GM18499 (cell line): ENCODE data around the gene MT3.

Experiments
- ATAC-seq: cut with Tn5 transposase; IDR thresholded peaks from one replicate; pipeline ENCODE4 v1.9.1; 2021; ENCODE audit warnings: moderate number of reproducible peaks; ENCODE audit not compliant: insufficient read depth, unreplicated experiment

Gene MT3

GRCh38 chr16:56625943-56626654 is 36.8 kb downstream of the MT3 start:
- no peak for ATAC-seq

- ATAC-seq = no peak
These were observed 37.4 kb downstream of the MT3 start for GRCh38 chr16:56626685-56627084.

DNA sequence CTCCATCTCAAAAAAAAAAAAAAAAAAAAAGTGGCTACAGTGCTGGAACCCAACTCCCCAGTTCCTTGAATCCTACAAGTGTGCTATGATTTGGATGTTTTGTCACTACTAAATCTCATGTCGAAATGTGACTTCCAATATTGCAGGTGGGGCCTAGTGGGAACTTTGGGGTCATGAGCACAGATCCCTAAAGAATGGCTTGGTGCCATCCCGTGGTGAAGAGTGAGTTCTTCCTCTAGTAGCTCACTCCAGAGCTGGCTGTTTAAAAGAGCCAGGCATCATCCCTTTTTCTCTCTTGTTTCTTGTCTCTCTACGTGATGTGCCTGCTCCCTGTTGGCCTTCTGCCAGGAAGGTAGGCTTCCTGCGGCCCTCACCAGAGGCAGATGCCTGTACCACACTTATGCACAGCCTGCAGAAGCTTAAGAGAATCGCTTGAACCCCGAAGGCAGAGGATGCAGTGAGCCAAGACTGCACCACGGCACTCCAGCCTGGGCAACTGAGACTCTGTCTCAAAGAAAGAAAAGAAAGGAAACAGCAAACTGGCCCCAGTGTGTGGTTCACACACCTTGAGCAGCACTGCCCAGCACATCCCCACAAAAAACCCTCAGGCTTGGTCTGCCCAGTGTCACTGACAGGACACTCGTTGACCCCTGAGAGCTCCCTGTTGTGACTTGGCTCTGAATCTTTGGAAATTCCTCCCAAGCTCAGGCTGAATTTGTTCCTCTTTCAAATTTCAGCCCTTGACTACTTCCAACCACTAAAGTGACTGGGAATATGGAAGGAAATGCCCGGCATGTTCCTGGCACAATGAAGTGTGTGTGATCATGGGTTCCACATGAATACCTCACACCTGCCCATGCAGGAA is 39.4 kb downstream of the MT3 start:
- no peak for ATAC-seq

DNA sequence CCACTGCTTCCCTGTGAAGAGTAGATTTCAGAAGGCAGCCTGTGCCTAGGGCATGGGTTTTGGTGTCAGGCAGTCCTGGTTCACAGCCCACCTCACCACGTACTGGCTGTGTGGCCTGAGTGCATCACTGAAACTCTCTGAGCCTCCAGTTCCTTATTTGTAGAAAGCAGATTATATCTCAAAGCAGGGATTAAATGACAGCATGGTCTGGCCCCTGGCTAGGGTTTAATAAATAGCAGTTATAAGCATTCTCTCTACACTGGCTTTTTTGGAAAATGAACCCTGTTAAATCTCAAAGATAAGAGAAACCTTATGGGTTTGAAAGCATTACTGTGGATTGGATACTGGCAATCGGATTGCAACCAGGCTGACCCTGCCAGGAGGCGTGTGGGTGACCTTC is 40.2 kb downstream of the MT3 start:
- no peak for ATAC-seq

DNA sequence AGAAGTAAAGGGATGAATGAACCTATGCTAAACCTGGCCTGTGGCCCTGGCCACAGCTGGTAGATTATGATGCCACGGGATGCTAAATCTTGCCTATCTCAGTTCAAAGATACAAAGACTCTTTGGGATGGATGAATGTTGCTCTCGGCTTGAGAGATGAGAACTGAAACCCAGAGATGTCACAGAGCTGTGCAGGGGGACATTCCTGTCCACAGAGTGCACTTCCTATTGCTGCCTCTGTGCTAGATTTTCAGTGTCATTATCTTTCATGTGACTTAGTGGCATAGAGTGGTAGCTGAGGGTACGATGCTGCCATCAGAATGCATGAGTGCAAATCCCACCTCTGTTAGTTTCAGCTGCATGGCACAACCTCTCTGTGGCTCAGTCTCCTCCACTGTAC is 40.8 kb downstream of the MT3 start:
- peak; percentile 88 for ATAC-seq

DNA sequence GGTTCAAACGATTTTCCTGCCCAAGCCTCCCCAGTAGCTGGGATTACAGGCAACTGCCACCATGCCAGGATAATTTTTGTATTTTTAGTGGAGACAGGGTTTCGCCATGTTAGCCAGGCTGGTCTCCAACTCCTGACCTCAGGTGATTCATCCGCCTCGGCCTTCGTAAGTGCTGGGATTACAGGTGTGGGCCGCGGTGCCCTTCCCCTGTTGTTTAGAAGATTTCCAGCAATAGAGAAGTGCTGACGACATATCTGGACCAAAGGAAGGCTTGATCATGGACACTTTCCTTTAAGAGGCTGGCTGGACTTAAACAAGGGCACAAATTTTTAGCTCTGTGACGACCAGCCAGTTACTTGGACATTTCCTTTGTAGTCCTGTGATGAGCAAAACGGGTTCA is 41.9 kb downstream of the MT3 start:
- ATAC-seq = no peak

DNA sequence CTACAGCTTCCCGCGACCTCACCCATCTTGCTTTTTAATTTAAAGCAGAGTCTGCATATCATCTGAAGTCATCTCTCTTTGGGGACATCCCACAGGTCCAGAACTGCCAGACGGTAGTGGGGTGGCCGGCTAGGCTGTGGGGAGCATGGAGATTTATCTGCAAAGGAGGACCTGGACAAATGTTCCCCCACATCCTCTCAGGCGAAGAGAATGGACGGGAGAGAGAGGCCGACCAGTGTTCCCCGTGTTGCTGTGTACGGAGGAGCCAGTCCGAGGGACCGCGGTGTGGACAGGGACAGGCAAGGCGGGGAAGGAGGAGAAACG is 42.5 kb downstream of the MT3 start:
- ATAC-seq = no peak

GRCh38 chr16:56632156-56632847 is 43.0 kb downstream of the MT3 start, which contains the start of gene MT1M:
Gene MT1M (plus strand): TSS chr16:56632659. CDS start chr16:56632732, 73 bp downstream.
- ATAC-seq = no peak

DNA sequence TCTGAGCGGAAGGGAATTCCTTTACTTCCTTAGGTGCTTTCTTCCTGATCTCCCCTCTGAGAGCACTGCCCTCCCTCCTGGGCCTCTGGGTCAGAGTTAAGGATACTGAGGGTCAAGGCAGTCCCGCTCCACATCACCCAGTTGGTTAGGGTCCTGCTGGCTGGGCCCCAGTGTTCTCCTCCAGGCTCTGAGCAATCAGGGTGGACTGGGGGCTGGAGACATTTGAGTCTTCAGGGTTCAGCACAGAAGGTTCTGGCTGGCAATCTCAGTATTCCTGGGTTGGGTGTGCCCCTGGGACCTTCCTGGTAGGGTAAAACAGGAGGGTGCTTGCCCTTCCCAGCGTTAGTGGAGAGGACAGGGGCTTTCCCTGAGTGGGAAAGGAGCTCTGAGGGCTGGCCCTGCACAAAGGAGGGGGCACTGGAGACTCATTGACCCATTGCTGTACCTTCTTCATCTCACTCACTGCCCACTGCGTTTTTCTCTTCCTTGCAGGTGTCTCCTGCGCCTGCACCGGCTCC is 43.6 kb downstream of the MT3 start:
- ATAC-seq = no peak

- no peak for ATAC-seq
These were observed 44.2 kb downstream of the MT3 start for GRCh38 chr16:56633535-56633934.

- no peak for ATAC-seq
These were observed 45.5 kb downstream of the MT3 start for GRCh38 chr16:56634715-56635440.

DNA sequence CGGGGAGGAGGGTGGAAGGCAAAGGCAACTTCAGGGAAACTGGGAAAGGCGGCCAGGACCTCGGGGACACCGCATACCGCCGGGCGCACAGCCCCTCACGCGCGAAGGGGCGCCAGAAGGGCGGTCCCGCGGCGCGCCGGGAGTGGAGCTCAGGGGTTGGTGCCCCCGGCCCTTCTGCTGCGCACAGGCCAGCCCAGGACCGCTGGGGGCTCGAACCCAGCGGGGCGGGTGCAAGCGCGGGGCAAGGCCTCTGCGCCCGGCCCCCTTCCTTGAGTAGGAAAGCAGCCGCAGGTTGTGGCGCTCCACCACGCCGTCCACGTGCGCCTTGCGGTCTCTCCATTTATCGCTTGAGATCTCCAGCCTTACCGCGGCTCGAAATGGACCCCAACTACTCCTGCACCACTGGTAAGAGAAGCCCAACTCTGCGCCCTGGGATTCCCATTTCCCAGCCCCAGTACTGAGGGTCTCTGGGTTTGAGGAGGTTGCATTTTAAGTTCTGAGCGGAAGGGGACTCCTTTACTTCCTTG is 46.2 kb downstream of the MT3 start:
- no peak for ATAC-seq

DNA sequence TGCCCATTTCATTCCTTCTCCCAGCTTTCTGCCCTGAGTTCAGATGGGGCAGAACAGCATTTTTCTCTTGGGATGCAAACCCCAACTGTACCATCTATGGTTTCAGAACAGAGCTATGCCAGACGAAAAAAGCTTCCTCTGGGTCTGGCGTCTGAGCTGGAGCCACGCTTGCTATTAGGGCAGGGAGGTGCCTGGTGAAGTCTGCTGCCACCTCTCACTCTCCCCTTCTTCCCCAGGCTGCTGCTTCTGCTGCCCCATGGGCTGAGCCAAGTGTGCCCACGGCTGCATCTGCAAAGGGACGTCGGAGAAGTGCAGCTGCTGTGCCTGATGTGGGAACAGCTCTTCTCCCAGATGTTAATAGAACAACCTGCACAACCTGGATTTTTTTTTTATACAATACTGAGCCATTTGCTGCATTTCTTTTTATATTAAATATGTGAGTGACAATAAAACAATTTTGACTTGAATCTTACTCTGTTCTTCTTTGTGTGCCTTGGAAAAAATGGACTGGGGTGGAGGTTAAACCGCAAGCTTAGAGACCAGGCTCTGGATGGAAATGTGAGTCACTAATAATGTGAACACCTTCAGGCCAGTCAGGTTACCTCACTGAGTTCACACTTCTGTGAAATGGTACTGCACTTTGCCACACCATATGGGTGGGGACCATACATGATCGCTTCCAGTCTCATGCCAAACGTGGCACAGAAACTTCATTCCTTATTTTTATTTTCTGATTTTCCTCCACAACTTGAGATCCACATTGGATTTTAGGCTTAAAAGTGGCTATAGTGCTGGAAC is 47.5 kb downstream of the MT3 start:
- ATAC-seq = no peak

DNA sequence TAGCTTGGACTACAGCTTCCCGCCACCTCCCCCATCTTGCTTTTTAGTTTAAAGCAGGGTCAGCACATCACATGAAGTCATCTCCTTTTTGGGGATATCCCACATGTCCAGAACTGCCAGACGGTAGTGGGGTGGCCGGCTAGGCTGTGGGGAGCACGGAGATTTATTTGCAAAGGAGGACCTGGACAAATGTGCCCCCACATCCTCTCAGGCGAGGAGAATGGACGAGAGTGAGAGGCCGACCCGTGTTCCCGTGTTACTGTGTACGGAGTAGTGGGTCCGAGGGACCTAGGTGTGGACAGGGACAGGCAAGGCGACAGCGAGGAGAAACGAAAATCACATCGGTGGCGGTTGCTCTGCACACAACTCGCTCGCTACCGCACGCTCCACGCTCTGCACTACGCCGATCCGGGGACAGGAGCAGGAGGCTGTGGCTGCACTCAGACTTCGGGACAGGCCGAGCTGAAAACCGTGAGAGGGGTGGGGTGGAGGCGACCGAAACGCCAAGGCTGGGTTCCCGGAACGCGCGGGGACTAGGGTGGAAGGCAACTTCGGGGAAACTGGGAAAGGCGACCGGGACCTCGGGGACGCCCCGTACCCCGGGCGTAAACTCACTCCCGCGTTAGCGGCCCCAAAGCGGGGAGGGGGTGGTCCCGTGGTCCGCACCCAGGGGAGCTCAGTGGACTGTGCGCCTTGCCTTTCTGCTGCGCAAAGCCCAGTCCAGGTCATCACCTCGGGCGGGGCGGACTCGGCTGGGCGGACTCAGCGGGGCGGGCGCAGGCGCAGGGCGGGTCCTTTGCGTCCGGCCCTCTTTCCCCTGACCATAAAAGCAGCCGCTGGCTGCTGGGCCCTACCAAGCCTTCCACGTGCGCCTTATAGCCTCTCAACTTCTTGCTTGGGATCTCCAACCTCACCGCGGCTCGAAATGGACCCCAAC is 48.8 kb downstream of the MT3 start, which contains the start of gene MT1A:
TSS of gene MT1A (plus strand) at position 853 of the 937 bp plus-strand sequence. CDS start at position 926, 73 bp downstream.
- ATAC-seq = no peak

DNA sequence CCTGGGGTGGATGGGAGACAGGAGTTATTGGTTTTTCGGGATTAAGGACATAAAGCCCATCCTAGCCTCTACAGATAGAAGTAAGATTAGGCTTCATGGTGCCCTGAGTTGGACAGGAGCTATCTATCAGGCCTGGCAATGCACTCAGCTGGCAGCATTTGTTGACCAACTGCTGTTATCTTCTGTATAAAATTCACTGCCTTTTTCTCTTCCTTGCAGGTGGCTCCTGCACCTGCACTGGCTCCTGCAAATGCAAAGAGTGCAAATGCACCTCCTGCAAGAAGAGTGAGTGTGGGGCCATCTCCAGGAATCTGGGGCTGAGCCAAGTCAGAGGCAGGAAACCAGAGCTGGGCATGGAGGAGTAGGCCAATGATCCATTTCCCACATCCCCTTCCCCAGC is 49.7 kb downstream of the MT3 start:
- no peak for ATAC-seq

DNA sequence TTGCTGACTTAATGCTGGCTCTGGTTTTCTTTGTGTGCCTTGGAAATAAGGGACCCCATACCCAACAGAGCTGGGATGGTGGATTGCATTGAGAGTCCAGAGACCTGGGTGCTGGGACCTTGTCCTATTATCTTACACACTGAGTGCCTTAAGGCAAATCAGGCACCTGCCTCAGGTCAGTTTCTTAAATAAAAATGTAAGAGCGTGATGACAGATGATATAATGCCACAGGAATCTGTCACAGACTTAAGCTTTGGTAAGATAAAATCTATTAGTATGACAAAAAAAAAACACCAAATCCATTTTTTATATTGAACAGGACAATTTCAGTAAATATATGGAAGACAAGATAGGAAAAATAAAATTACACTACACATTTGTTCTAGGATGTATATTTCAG is 50.7 kb downstream of the MT3 start:
- ATAC-seq = no peak
